IMR-90 (cell line): ENCODE measurements around the gene SCAMP1. TPM values are rescaled to one million over a fixed set of nuclear protein-coding genes. Genes with fewer than 3 reads are reported as not detected.

ENCODE experiments used
- ATAC-seq: fragments of 200-7000 bp; cut with Tn5 transposase; 2 replicates; pipeline ENCODE4 v1.9.1; 2020; ENCODE audit warnings: low read depth, mild to moderate bottlenecking, moderate library complexity
- BruUV-seq: library from RNA; stranded (reverse); fragments of 400-500 nt; replicated peaks from 2 replicates; lab custom pipeline; 2021; lab: Mats Ljungman, UMichigan
- CTCF ChIA-PET: fragments of 300-600 bp; formaldehyde crosslinking; extraction: SDS; loops from one replicate; lab custom pipeline; 2021; ENCODE audit warnings: antibody characterized with exemption; lab: Yijun Ruan, JAX
- POLR2A ChIA-PET: fragments of 300-600 bp; sonication (Branson Sonifier 250); formaldehyde crosslinking; loops from one replicate; lab custom pipeline; 2022; ENCODE audit warnings: antibody characterized with exemption; ENCODE audit not compliant: unreplicated experiment; lab: Charles Lee
- DNase-seq: peaks from one replicate; pipeline ENCODE4 v3.0.0; 2013
- H2AFZ ChIP-seq: replicated peaks from 2 replicates; pipeline ENCODE3; 2013; ENCODE audit warnings: low read length, mild to moderate bottlenecking; ENCODE audit not compliant: poor library complexity
- H2AK5ac ChIP-seq: 2 replicates; pipeline ENCODE4 v1.6.1; 2013; ENCODE audit warnings: low read depth, low read length, inconsistent platforms
- H2AK9ac ChIP-seq: replicated peaks from 2 replicates; pipeline ENCODE3; 2013; ENCODE audit warnings: mild to moderate bottlenecking, low read depth, low read length, moderate library complexity; ENCODE audit not compliant: poor library complexity
- H2BK120ac ChIP-seq: 2 replicates; pipeline ENCODE4 v1.6.1; 2013; ENCODE audit warnings: low read depth, low read length, inconsistent platforms
- H2BK15ac ChIP-seq: 3 replicates; pipeline ENCODE4 v1.6.1; 2013; ENCODE audit warnings: low read depth, low read length, inconsistent platforms
- H2BK20ac ChIP-seq: 2 replicates; pipeline ENCODE4 v1.6.1; 2013; ENCODE audit warnings: low read depth, mild to moderate bottlenecking, inconsistent platforms, low read length, moderate library complexity
- H2BK5ac ChIP-seq: 2 replicates; pipeline ENCODE4 v1.6.1; 2013; ENCODE audit warnings: mild to moderate bottlenecking, low read depth, low read length, inconsistent platforms; ENCODE audit not compliant: poor library complexity, severe bottlenecking
- H3K14ac ChIP-seq: replicated peaks from 2 replicates; pipeline ENCODE4 v1.6.1; 2013; ENCODE audit warnings: low read depth, low read length, inconsistent platforms
- H3K18ac ChIP-seq: 2 replicates; pipeline ENCODE4 v1.6.1; 2013; ENCODE audit warnings: low read depth, low read length, control low read depth
- H3K23ac ChIP-seq: 2 replicates; pipeline ENCODE4 v1.6.1; 2013; ENCODE audit warnings: low read depth, low read length, inconsistent platforms
- H3K27ac ChIP-seq: 2 replicates; pipeline ENCODE4 v1.5.1; 2013; ENCODE audit warnings: mild to moderate bottlenecking, control low read depth, low read length; ENCODE audit not compliant: insufficient read depth
- H3K27me3 ChIP-seq: 2 replicates; pipeline ENCODE4 v1.6.1; 2013; ENCODE audit warnings: low read length; ENCODE audit not compliant: control insufficient read depth, insufficient read depth
- H3K36me3 ChIP-seq: 2 replicates; pipeline ENCODE4 v1.6.1; 2013; ENCODE audit warnings: low read length, mixed read lengths; ENCODE audit not compliant: control insufficient read depth, insufficient read depth
- H3K4ac ChIP-seq: 2 replicates; pipeline ENCODE4 v1.6.1; 2013; ENCODE audit warnings: low read depth, low read length, inconsistent platforms
- H3K4me1 ChIP-seq: 2 replicates; pipeline ENCODE4 v1.6.1; 2013; ENCODE audit warnings: low read length, mixed read lengths; ENCODE audit not compliant: control insufficient read depth, insufficient read depth
- H3K4me2 ChIP-seq: 2 replicates; pipeline ENCODE4 v1.6.1; 2013; ENCODE audit warnings: low read depth, mild to moderate bottlenecking, control low read depth, low read length, moderate library complexity
- H3K4me3 ChIP-seq: 2 replicates; pipeline ENCODE4 v1.5.1; 2013; ENCODE audit warnings: low read depth, mild to moderate bottlenecking, control low read depth, low read length, moderate library complexity; ENCODE audit not compliant: insufficient read depth
- H3K56ac ChIP-seq: 2 replicates; pipeline ENCODE4 v1.6.1; 2013; ENCODE audit warnings: low read length, inconsistent platforms; ENCODE audit not compliant: insufficient read depth; ENCODE audit errors: extremely low read depth
- H3K79me1 ChIP-seq, 2 experiments: 2 replicates each; pipeline ENCODE4 v1.6.1; 2013; ENCODE audit warnings: low read length in 2 of 2, inconsistent platforms in 1 of 2, low read depth in 1 of 2
- H3K9ac ChIP-seq: 2 replicates; pipeline ENCODE4 v1.6.1; 2013; ENCODE audit warnings: low read depth, low read length, control low read depth
- H3K9me1 ChIP-seq: 2 replicates; pipeline ENCODE4 v1.6.1; 2013; ENCODE audit warnings: low read length, inconsistent platforms; ENCODE audit not compliant: insufficient read depth
- H3K9me3 ChIP-seq: 2 replicates; pipeline ENCODE4 v1.6.1; 2013; ENCODE audit warnings: low read length; ENCODE audit not compliant: control insufficient read depth, insufficient read depth
- H4K20me1 ChIP-seq: 2 replicates; pipeline ENCODE4 v1.6.1; 2013; ENCODE audit warnings: low read length, inconsistent platforms; ENCODE audit not compliant: insufficient read depth
- H4K5ac ChIP-seq: 2 replicates; pipeline ENCODE4 v1.6.1; 2013; ENCODE audit warnings: mild to moderate bottlenecking, low read depth, low read length, control low read depth
- H4K8ac ChIP-seq, 2 experiments: 2 replicates each; pipeline ENCODE4 v1.6.1; 2013; ENCODE audit warnings: low read depth in 2 of 2, low read length in 2 of 2, control low read depth in 1 of 2, inconsistent platforms in 1 of 2
- H4K91ac ChIP-seq: 2 replicates; pipeline ENCODE4 v1.6.1; 2013; ENCODE audit warnings: low read depth, low read length, inconsistent platforms; ENCODE audit not compliant: insufficient read depth
- BHLHE40 ChIP-seq: fragments of 150-350 bp; IDR thresholded peaks from 2 replicates; pipeline ENCODE4 v1.6.1; 2016; ENCODE audit warnings: mild to moderate bottlenecking, low read depth, low read length
- CEBPB ChIP-seq: IDR thresholded peaks from 2 replicates; pipeline ENCODE4 v1.6.1; 2012; ENCODE audit warnings: low read depth, low read length, improper control_type of control experiment
- CHD1 ChIP-seq: IDR thresholded peaks from 2 replicates; pipeline ENCODE4 v1.6.1; 2012; ENCODE audit warnings: low read depth, low read length, improper control_type of control experiment
- FOS ChIP-seq: fragments of 150-350 bp; IDR thresholded peaks from 2 replicates; pipeline ENCODE4 v1.6.1; 2016; ENCODE audit warnings: low read depth, low read length
- MAFK ChIP-seq: IDR thresholded peaks from 2 replicates; pipeline ENCODE4 v1.6.1; 2012; ENCODE audit warnings: low read depth, low read length, improper control_type of control experiment
- MAZ ChIP-seq: IDR thresholded peaks from 2 replicates; pipeline ENCODE4 v1.6.1; 2012; ENCODE audit warnings: low read depth, mild to moderate bottlenecking, low read length, improper control_type of control experiment, moderate library complexity, borderline replicate concordance
- MXI1 ChIP-seq: IDR thresholded peaks from 2 replicates; pipeline ENCODE4 v1.6.1; 2012; ENCODE audit warnings: low read depth, mild to moderate bottlenecking, low read length, moderate library complexity, borderline replicate concordance
- POLR2A ChIP-seq: IDR thresholded peaks from 2 replicates; pipeline ENCODE4 v1.6.1; 2012; ENCODE audit warnings: mild to moderate bottlenecking, low read depth, low read length
- RAD21 ChIP-seq: IDR thresholded peaks from 2 replicates; pipeline ENCODE4 v1.6.1; 2012; ENCODE audit warnings: low read length, improper control_type of control experiment
- RFX5 ChIP-seq: IDR thresholded peaks from 2 replicates; pipeline ENCODE4 v1.8.0; 2012; ENCODE audit warnings: low read depth, mild to moderate bottlenecking, low read length, moderate library complexity
- WGBS, 2 experiments: methylation state at CpG; one replicate each; pipeline versions ENCODE4 v1.1.5 to v1.1.7; 2013; ENCODE audit warnings: missing lambda C conversion rate in 2 of 2; ENCODE audit not compliant: insufficient read length in 1 of 2; ENCODE audit errors: extremely low coverage in 2 of 2; 5-methylcytosine and 5-hydroxymethylcytosine counted together
- dilution Hi-C: fragments of 300-500 bp; cut with HindIII; formaldehyde crosslinking; loops from one replicate; pipeline ENCODE4 v1.14.3; 2018; ENCODE audit warnings: low sequenced_read_pairs; ENCODE audit not compliant: unreplicated experiment
- in situ Hi-C: fragments of 300-500 bp; cut with MboI; formaldehyde crosslinking; loops from 3 replicates; pipeline ENCODE4 v1.14.3; 2019; ENCODE audit warnings: low sequenced_read_pairs, inconsistent platforms, mixed read lengths
- intact Hi-C: fragments of 100-400 bp; cut with micrococcal nuclease; formaldehyde crosslinking; loops from 2 replicates; pipeline ENCODE4 v1.10.0; 2022
- polyA plus RNA-seq, 3 experiments: library from polyadenylated mRNA; depleted of rRNA; stranded (reverse); fragments of >200 nt; gene quantifications; 2 replicates each; pipeline ENCODE4 v1.2.3, GENCODE V29; 2012; ENCODE audit warnings: low replicate concordance in 1 of 3
- total RNA-seq: library from RNA; depleted of rRNA; stranded (reverse); fragments of >200 nt; gene quantifications from 2 replicates; pipeline ENCODE4 v1.2.3, GENCODE V29; 2012
- TF ChIP-seq, protein P1 (sequence below): fragments of 150-350 bp; IDR thresholded peaks from 2 replicates; pipeline ENCODE4 v1.6.1; 2017; ENCODE audit warnings: mild to moderate bottlenecking, antibody characterized with exemption, low read length, low read depth

SCAMP1 gene
- total and polyA plus RNA-seq, 2 of the 4 experiments (the other 2 are of a cell fraction) = 13.5 to 114 TPM

DNA sequence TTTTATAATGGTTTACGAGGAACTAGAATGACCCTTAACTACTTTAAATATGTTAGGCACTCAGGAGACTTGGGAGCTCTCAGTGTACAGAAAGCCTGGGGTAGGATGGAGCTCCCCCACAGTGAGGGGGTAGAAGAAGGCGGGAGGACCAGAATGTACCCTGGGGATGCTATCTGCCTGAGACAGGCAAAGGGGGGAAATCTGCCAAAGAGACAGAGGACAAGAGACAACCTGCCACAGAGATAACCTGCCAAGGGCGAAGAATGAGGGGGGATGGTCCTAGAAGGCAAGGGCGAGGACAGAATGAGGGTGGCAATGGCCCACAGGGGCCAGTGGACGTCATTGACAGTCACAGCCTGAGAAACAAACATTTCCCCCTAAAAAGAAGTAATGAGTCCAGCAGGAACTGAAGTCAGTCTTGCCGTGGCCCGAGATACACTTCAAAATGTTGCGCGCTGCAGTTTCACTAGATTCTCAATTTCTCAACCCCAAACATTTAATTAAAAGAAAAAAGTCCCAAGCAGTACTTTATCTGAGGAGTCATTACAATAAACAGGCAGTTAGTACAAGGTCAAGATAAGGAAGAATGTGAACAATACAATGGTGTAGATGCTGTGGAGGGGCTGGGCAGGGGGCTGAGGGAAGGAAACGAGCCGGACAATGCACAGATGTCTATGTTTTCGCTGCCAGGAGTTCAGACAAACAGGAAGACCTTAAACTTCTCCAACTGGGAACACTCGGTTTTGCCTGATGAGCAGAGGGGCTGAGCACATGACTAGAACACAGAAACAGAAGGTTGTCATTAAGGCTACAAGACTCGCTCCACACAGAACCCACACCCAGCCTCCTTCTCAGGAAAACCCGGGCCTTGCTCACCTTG lies 163.1 kb downstream of the SCAMP1 start (continued):
- TF ChIP-seq FOS = no peak

DNA sequence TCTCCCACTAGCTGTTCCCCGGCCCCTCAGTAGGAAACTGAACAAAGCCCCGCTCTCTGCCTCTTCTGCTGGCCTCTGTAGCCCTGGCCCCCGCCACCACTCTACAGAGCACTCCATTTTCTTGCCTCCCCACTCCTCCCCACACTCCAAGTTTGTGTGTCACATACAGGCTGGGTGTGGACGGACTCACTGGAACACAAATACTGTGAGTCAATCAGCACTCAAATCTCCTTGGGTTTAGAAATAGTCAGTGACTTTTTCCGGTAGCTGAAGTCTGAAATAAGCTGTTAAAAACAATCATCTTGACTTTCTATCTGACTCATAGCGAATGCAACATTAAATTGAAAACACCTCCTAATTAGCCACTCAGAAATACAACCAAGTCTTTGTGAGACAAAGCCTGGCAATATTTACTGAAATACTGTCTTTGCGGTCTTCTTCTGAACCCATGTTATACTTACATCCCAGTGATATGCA lies 165.7 kb downstream of the SCAMP1 start:
- no peak overlapping the region; the same call in 1 of the 2 replicates for H4K91ac ChIP-seq
- peak overlapping the region; percentile 28; the same call in 2 of the 3 replicates for H2BK15ac ChIP-seq
- no peak overlapping the region for H3K56ac ChIP-seq
- dilution Hi-C loops = no loop called here
- BruUV-seq = no TSS peak
- TF ChIP-seq CEBPB (0 out of 2 replicates have a peak, but pooled peaks have one; percentile 34), MXI1 (no peak), POLR2A (no peak; the same call in 1 of the 2 replicates), MAFK (no peak), CHD1 (no peak), RFX5 (no peak), MAZ (peak; percentile 51; the same call in 1 of the 2 replicates), RAD21 (no peak), FOS (0 out of 2 replicates have a peak, but pooled peaks have one; percentile 5), BHLHE40 (no peak)
- TF ChIP-seq, protein P1, sequence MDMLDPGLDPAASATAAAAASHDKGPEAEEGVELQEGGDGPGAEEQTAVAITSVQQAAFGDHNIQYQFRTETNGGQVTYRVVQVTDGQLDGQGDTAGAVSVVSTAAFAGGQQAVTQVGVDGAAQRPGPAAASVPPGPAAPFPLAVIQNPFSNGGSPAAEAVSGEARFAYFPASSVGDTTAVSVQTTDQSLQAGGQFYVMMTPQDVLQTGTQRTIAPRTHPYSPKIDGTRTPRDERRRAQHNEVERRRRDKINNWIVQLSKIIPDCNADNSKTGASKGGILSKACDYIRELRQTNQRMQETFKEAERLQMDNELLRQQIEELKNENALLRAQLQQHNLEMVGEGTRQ = no peak
- in situ Hi-C loops = no loop called here
- no peak overlapping the region for H3K9ac ChIP-seq
- H3K23ac ChIP-seq = no peak overlapping the region
- H3K9me3 ChIP-seq = no peaks in the 10 kb centered on the region
- peak overlapping the region; percentile 67 for H2AFZ ChIP-seq
- peak; percentile 81 for DNase-seq
- H2BK5ac ChIP-seq = peak overlapping the region; percentile 87
- H2BK120ac ChIP-seq = 0 out of 2 replicates have a peak overlapping the region, but pooled peaks have one; percentile 0
- H2AK5ac ChIP-seq = no peak overlapping the region
- peak overlapping the region; percentile 1; the same call in 1 of the 2 replicates for H3K27ac ChIP-seq
- no peaks in the 10 kb centered on the region for H3K27me3 ChIP-seq
- POLR2A ChIA-PET = no interaction called here
- H3K4me2 ChIP-seq = peak overlapping the region; percentile 45; the same call in 1 of the 2 replicates
- H3K79me1 ChIP-seq = peaks cover 24 to 48% of the 10 kb centered on the region in 2 experiments; a peak in 3 of 4 replicates
- peak overlapping the region; percentile 43 to 55; a peak in 3 of 4 replicates for H4K8ac ChIP-seq
- intact Hi-C loops = loop anchor here (5.0 kb wide), 1 partner anchor 121 kb away; the partner anchor contains the start of gene LHFPL2
- WGBS, 2 experiments = 100% methylated on average over 2 of the region's 7 CpGs; no CpG with 5 or more reads in 1 of the 2 experiments
- no peak overlapping the region for H3K4me3 ChIP-seq
- CTCF ChIA-PET = interaction anchor here (1.7 kb wide), 1 partner anchor 58 kb away, joined by 7 read pairs; no protein-coding TSS in a partner anchor
- peaks cover 31% of the 10 kb centered on the region for H3K4me1 ChIP-seq
- H4K20me1 ChIP-seq = peaks cover 5% of the 10 kb centered on the region; the same call in 1 of the 2 replicates
- H2AK9ac ChIP-seq = peak overlapping the region; percentile 80
- H3K9me1 ChIP-seq = peaks cover 16% of the 10 kb centered on the region; the same call in 1 of the 2 replicates
- peak; percentile 24; the same call in 1 of the 2 replicates for ATAC-seq
- peak overlapping the region; percentile 15 for H4K5ac ChIP-seq
- peaks cover 4% of the 10 kb centered on the region; the same call in 1 of the 2 replicates for H3K36me3 ChIP-seq
- peak overlapping the region; percentile 74 for H3K18ac ChIP-seq
- peak overlapping the region; percentile 37 for H3K4ac ChIP-seq
- H2BK20ac ChIP-seq = peak overlapping the region; percentile 29; the same call in 1 of the 2 replicates
- peak overlapping the region; percentile 39 for H3K14ac ChIP-seq
